Smooth muscle cell (in vitro differentiated cells): ENCODE data around the gene DUSP28. TPM values are rescaled to one million over a fixed set of nuclear protein-coding genes. Genes with fewer than 3 reads are reported as not detected.

Experiments used
- DNase-seq: peaks from one replicate; lab custom pipeline; 2025; ENCODE audit not compliant: unreplicated experiment; lab: John Stamatoyannopoulos, UW
- H2AFZ ChIP-seq: fragments of 200-600 bp; sonication (generic); 2 replicates; pipeline ENCODE4 v1.6.0; 2016; ENCODE audit warnings: antibody characterized with exemption, low read depth, mild to moderate bottlenecking
- H3F3A ChIP-seq: fragments of 200-600 bp; sonication (generic); 2 replicates; pipeline ENCODE4 v1.6.0; 2017; ENCODE audit warnings: antibody characterized with exemption, low read depth
- H3K27ac ChIP-seq: fragments of 200-600 bp; sonication (generic); 2 replicates; pipeline ENCODE4 v1.5.1; 2016; ENCODE audit warnings: low read depth, mild to moderate bottlenecking
- H3K27me3 ChIP-seq: fragments of 200-600 bp; sonication (generic); 2 replicates; pipeline ENCODE4 v1.6.1; 2016; ENCODE audit warnings: low read depth, mild to moderate bottlenecking
- H3K36me3 ChIP-seq: fragments of 200-600 bp; sonication (generic); 2 replicates; pipeline ENCODE4 v1.5.1; 2016; ENCODE audit warnings: low read depth
- H3K4me1 ChIP-seq: fragments of 200-600 bp; sonication (generic); 2 replicates; pipeline ENCODE4 v1.5.1; 2016; ENCODE audit warnings: low read depth
- H3K4me2 ChIP-seq: fragments of 200-600 bp; sonication (generic); 2 replicates; pipeline ENCODE4 v1.6.0; 2016; ENCODE audit warnings: mild to moderate bottlenecking
- H3K4me3 ChIP-seq: fragments of 200-600 bp; sonication (generic); 2 replicates; pipeline ENCODE4 v1.5.1; 2016; ENCODE audit warnings: mild to moderate bottlenecking
- H3K79me2 ChIP-seq: fragments of 200-600 bp; sonication (generic); 2 replicates; pipeline ENCODE4 v1.6.0; 2016; ENCODE audit warnings: low read depth, mild to moderate bottlenecking
- H3K9ac ChIP-seq: fragments of 200-600 bp; sonication (generic); 2 replicates; pipeline ENCODE4 v1.6.0; 2016; ENCODE audit warnings: low read depth
- H3K9me3 ChIP-seq: fragments of 200-600 bp; sonication (generic); replicated peaks from 2 replicates; pipeline ENCODE4 v1.5.1; 2016; ENCODE audit warnings: low read depth
- H4K20me1 ChIP-seq: fragments of 200-600 bp; sonication (generic); 2 replicates; pipeline ENCODE4 v1.6.0; 2016; ENCODE audit warnings: low read depth
- CTCF ChIP-seq: fragments of 200-600 bp; sonication (generic); IDR thresholded peaks from 2 replicates; pipeline ENCODE4 v1.5.1; 2017; ENCODE audit warnings: borderline replicate concordance, mild to moderate bottlenecking, antibody characterized with exemption; ENCODE audit not compliant: insufficient read depth, poor library complexity, severe bottlenecking
- WGBS: methylation state at CpG from one replicate; pipeline ENCODE4 v1.1.7; 2016; ENCODE audit warnings: low lambda C conversion rate; 5-methylcytosine and 5-hydroxymethylcytosine counted together
- polyA plus RNA-seq: library from polyadenylated mRNA; unstranded; fragments of >200 nt; fragmentation: Nextera tagmentation; extraction: Ambion mirVana; gene quantifications from 2 replicates; pipeline ENCODE4 v1.2.1, GENCODE V29; 2016
- total RNA-seq: library from RNA; depleted of rRNA; stranded (reverse); fragments of >200 nt; gene quantifications from 2 replicates; pipeline ENCODE4 v1.2.3, GENCODE V29; 2014

DUSP28 gene
- total and polyA plus RNA-seq, 2 experiments from 2014 or later = 2.2 to 6.4 TPM

GRCh38 chr2:240514631-240515030, 45.5 kb upstream of the DUSP28 start:
- 94% methylated on average over 2 of the region's 2 CpGs for WGBS
- no peaks in the 10 kb centered on the region for H3K4me1 ChIP-seq
- H3K27ac ChIP-seq = no peak overlapping the region
- H3K27me3 ChIP-seq = no peaks in the 10 kb centered on the region
- H3K79me2 ChIP-seq = no peaks in the 10 kb centered on the region
- H2AFZ ChIP-seq = no peak overlapping the region
- H3K4me3 ChIP-seq = no peak overlapping the region
- no peaks in the 10 kb centered on the region for H3K9me3 ChIP-seq
- no peaks in the 10 kb centered on the region for H3F3A ChIP-seq
- no peak for TF ChIP-seq CTCF
- H3K36me3 ChIP-seq = no peaks in the 10 kb centered on the region
- no peak overlapping the region for H3K4me2 ChIP-seq
- no peak for DNase-seq
- H3K9ac ChIP-seq = no peak overlapping the region
- H4K20me1 ChIP-seq = no peaks in the 10 kb centered on the region

GRCh38 chr2:240517342-240517741, 42.8 kb upstream of the DUSP28 start:
- Histone ChIP-seq H3K4me1 (no peaks in the 10 kb centered on the region), H3K4me3 (no peak overlapping the region), H3K79me2 (no peaks in the 10 kb centered on the region), H4K20me1 (no peaks in the 10 kb centered on the region), H3F3A (no peaks in the 10 kb centered on the region), H3K9ac (no peak overlapping the region), H3K27ac (no peak overlapping the region), H3K9me3 (no peaks in the 10 kb centered on the region), H3K36me3 (no peaks in the 10 kb centered on the region), H3K4me2 (no peak overlapping the region), H3K27me3 (peaks cover 10% of the 10 kb centered on the region), H2AFZ (no peak overlapping the region)
- no peak for DNase-seq
- WGBS = 99% methylated on average over 4 of the region's 4 CpGs
- no peak for TF ChIP-seq CTCF

GRCh38 chr2:240518981-240519380, 41.2 kb upstream of the DUSP28 start:
- DNase-seq = no peak
- H3K9me3 ChIP-seq = no peaks in the 10 kb centered on the region
- H3K4me1 ChIP-seq = no peaks in the 10 kb centered on the region
- no peak overlapping the region for H3K27ac ChIP-seq
- no peaks in the 10 kb centered on the region for H3K36me3 ChIP-seq
- H3K27me3 ChIP-seq = peaks cover 10% of the 10 kb centered on the region
- H3K79me2 ChIP-seq = no peaks in the 10 kb centered on the region
- H3K4me3 ChIP-seq = no peak overlapping the region
- TF ChIP-seq CTCF = no peak
- 98% methylated on average over 5 of the region's 5 CpGs for WGBS
- H4K20me1 ChIP-seq = no peaks in the 10 kb centered on the region
- H2AFZ ChIP-seq = no peak overlapping the region
- H3K4me2 ChIP-seq = no peak overlapping the region
- no peaks in the 10 kb centered on the region for H3F3A ChIP-seq
- no peak overlapping the region for H3K9ac ChIP-seq

- H3K36me3 ChIP-seq = no peaks in the 10 kb centered on the region
- no peaks in the 10 kb centered on the region for H4K20me1 ChIP-seq
- H3K9me3 ChIP-seq = no peaks in the 10 kb centered on the region
- peak overlapping the region; percentile 36 for H3K4me2 ChIP-seq
- no peak overlapping the region for H3K4me3 ChIP-seq
- H3K4me1 ChIP-seq = no peaks in the 10 kb centered on the region
- H3F3A ChIP-seq = no peaks in the 10 kb centered on the region
- H3K27ac ChIP-seq = no peak overlapping the region
- WGBS = 62% methylated on average over 25 of the region's 25 CpGs
- no peaks in the 10 kb centered on the region for H3K79me2 ChIP-seq
- H2AFZ ChIP-seq = no peak overlapping the region
- H3K27me3 ChIP-seq = peaks cover 10% of the 10 kb centered on the region
- no peak for TF ChIP-seq CTCF
- H3K9ac ChIP-seq = no peak overlapping the region
- no peak for DNase-seq
Measured at GRCh38 chr2:240519396-240520129, 40.6 kb upstream of the DUSP28 start.
